A673 (cell line): Measurements from ENCODE around the gene TARP.

ENCODE experiments used
- BruUV-seq: library from RNA; stranded (reverse); fragments of 400-500 nt; replicated peaks from 2 replicates; lab custom pipeline; 2021; lab: Mats Ljungman, UMichigan
- CTCF ChIA-PET: fragments of 300-600 bp; sonication (Branson Sonifier 250); formaldehyde crosslinking; loops from one replicate; lab custom pipeline; 2022; ENCODE audit warnings: antibody characterized with exemption; lab: Charles Lee
- POLR2A ChIA-PET: fragments of 300-600 bp; sonication (Branson Sonifier 250); formaldehyde crosslinking; loops from one replicate; lab custom pipeline; 2022; ENCODE audit warnings: antibody characterized with exemption; ENCODE audit not compliant: low non-redundant PET; lab: Charles Lee
- DNase-seq: peaks from one replicate; pipeline ENCODE4 v3.0.0-alpha.2; 2015; ENCODE audit warnings: low spot score
- H3K27ac ChIP-seq: fragments of 200-600 bp; sonication (generic); 2 replicates; pipeline ENCODE4 v1.5.1; 2016; ENCODE audit warnings: mixed run types, low read depth, mild to moderate bottlenecking, mixed read lengths, antibody characterized with exemption, low read length; ENCODE audit not compliant: poor library complexity, severe bottlenecking
- H3K27me3 ChIP-seq: fragments of 200-600 bp; sonication (generic); replicated peaks from 2 replicates; pipeline ENCODE4 v1.6.1; 2017; ENCODE audit warnings: mixed run types, low read depth, mild to moderate bottlenecking, mixed read lengths, antibody characterized with exemption, low read length; ENCODE audit not compliant: insufficient read depth, poor library complexity
- H3K36me3 ChIP-seq: fragments of 200-600 bp; sonication (generic); 2 replicates; pipeline ENCODE4 v1.6.1; 2016; ENCODE audit warnings: mixed run types, mild to moderate bottlenecking, mixed read lengths, antibody characterized with exemption, low read length; ENCODE audit not compliant: insufficient read depth, poor library complexity, severe bottlenecking
- H3K4me1 ChIP-seq: fragments of 200-600 bp; sonication (generic); 2 replicates; pipeline ENCODE4 v1.6.1; 2017; ENCODE audit warnings: mixed run types, mild to moderate bottlenecking, mixed read lengths, antibody characterized with exemption, low read length; ENCODE audit not compliant: insufficient read depth, poor library complexity, severe bottlenecking
- H3K4me3 ChIP-seq: fragments of 200-600 bp; sonication (generic); 2 replicates; pipeline ENCODE4 v1.5.1; 2016; ENCODE audit warnings: low read depth, mixed run types, mild to moderate bottlenecking, mixed read lengths, low read length; ENCODE audit not compliant: poor library complexity, severe bottlenecking
- H3K9me3 ChIP-seq: fragments of 200-600 bp; sonication (generic); 2 replicates; pipeline ENCODE4 v1.6.1; 2016; ENCODE audit warnings: mixed run types, low read depth, mild to moderate bottlenecking, mixed read lengths, antibody characterized with exemption, low read length; ENCODE audit not compliant: poor library complexity, severe bottlenecking
- CTCF ChIP-seq: fragments of 300-800, 200-600 bp; sonication (generic); conservative IDR thresholded peaks from 2 replicates; pipeline ENCODE4 v1.5.1; 2017; ENCODE audit warnings: low read depth, mild to moderate bottlenecking, antibody characterized with exemption, low read length, moderate library complexity, mixed read lengths
- EZH2 ChIP-seq: fragments of 200-600 bp; sonication (generic); IDR thresholded peaks from 2 replicates; pipeline ENCODE4 v1.6.1; 2017; ENCODE audit warnings: borderline replicate concordance, low read depth, mild to moderate bottlenecking, mixed read lengths, antibody characterized with exemption, low read length; ENCODE audit not compliant: poor library complexity, severe bottlenecking
- intact Hi-C: fragments of 100-400 bp; cut with micrococcal nuclease; formaldehyde crosslinking; loops from one replicate; pipeline ENCODE4 v1.10.0; 2022; ENCODE audit not compliant: unreplicated experiment

Gene TARP

DNA sequence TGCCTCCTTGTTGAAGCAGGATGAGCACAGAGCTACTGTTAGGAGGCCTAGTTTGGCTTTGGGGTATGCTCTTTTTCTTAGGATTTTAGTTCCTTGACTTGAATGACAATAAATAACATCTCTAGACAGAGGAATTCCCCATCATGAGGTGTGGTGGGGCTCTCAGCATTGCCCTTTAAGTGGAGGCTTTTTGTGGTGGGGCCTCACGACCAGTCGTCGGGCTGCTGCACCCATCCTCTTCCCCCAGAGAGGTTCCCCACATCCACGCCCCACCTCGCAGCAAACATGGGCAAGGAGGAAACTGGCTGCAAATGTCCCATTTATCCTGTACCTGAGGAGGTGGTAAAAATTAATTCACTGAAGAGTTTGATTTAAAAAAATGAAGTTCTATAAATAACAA lies 36.1 kb upstream of the TARP start:
- POLR2A ChIA-PET: no interaction called here
- no peaks in the 10 kb centered on the region for H3K27me3 ChIP-seq
- peaks cover 31% of the 10 kb centered on the region for H3K4me1 ChIP-seq
- no peak overlapping the region for H3K4me3 ChIP-seq
- no peak for DNase-seq
- BruUV-seq: no TSS peak
- CTCF ChIA-PET: no interaction called here
- intact Hi-C loops: no loop called here
- H3K27ac ChIP-seq: no peak overlapping the region
- H3K9me3 ChIP-seq: no peaks in the 10 kb centered on the region
- no peak for TF ChIP-seq CTCF
- no peak for TF ChIP-seq EZH2
- H3K36me3 ChIP-seq: no peaks in the 10 kb centered on the region

DNA sequence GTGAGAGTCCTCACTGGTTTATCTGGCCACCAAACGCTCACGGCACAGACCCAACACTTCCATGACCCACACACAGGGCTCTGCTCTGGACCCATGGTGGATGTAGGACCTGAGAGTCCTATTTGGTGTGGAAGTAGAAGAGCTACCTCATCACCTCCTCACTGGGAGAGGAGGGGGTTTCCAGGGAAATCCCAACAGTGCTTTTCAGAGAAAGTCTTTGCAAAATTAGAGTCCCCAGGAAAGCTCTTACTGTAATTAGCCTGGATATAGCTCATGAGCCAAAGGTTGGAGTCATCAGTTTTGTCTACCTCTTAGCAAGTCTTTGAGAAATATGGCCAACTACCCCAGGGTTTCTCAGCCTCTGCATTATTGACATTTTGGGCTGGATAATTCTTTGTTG lies 34.7 kb upstream of the TARP start:
- Histone ChIP-seq H3K9me3 (no peaks in the 10 kb centered on the region), H3K27ac (no peak overlapping the region), H3K4me3 (no peak overlapping the region), H3K27me3 (no peaks in the 10 kb centered on the region), H3K4me1 (peaks cover 27% of the 10 kb centered on the region), H3K36me3 (no peaks in the 10 kb centered on the region)
- CTCF ChIA-PET: interaction anchor here (1.3 kb wide), 1 partner anchor 28 kb away, joined by 4 read pairs; no protein-coding TSS in a partner anchor
- POLR2A ChIA-PET: no interaction called here
- no peak for DNase-seq
- intact Hi-C loops: no loop called here
- no TSS peak for BruUV-seq
- TF ChIP-seq CTCF (no peak), EZH2 (no peak)

DNA sequence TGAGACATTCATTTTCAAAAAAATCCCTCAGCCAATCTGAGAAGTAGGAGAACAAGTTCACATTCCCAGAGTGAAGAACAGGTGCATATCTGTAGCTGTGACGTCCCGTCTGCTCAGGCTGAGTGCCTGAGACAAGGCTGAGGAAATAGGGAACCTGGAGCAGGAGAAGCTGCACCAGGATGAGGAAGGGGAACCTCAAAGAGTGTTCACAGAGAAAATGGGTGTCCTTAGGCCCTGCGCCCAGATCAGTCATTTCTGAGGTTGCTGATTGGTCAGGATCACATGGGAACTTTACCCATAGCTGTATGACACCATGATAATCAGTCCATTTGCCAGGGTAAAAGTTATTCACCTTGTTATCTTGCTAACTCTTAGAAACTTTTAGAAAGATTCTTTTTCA lies 34.2 kb upstream of the TARP start:
- POLR2A ChIA-PET: no interaction called here

More for the DNA sequence above, 34.2 kb upstream of the TARP start:
- Histone ChIP-seq H3K27me3 (no peaks in the 10 kb centered on the region), H3K27ac (no peak overlapping the region), H3K4me3 (no peak overlapping the region), H3K4me1 (peaks cover 23% of the 10 kb centered on the region), H3K9me3 (no peaks in the 10 kb centered on the region), H3K36me3 (no peaks in the 10 kb centered on the region)
- intact Hi-C loops: no loop called here
- DNase-seq: no peak
- no peak for TF ChIP-seq EZH2
- no peak for TF ChIP-seq CTCF
- CTCF ChIA-PET: interaction anchor here (1.3 kb wide), 1 partner anchor 28 kb away, joined by 4 read pairs; no protein-coding TSS in a partner anchor
- BruUV-seq: no TSS peak
